ENCODE data around the gene FGF5.
"Not testable (repeated sequence)": the region's sequence is repeated elsewhere in the genome, so short reads cannot be mapped to it uniquely, and the experiment has no call there.

The FGF5 gene

DNA sequence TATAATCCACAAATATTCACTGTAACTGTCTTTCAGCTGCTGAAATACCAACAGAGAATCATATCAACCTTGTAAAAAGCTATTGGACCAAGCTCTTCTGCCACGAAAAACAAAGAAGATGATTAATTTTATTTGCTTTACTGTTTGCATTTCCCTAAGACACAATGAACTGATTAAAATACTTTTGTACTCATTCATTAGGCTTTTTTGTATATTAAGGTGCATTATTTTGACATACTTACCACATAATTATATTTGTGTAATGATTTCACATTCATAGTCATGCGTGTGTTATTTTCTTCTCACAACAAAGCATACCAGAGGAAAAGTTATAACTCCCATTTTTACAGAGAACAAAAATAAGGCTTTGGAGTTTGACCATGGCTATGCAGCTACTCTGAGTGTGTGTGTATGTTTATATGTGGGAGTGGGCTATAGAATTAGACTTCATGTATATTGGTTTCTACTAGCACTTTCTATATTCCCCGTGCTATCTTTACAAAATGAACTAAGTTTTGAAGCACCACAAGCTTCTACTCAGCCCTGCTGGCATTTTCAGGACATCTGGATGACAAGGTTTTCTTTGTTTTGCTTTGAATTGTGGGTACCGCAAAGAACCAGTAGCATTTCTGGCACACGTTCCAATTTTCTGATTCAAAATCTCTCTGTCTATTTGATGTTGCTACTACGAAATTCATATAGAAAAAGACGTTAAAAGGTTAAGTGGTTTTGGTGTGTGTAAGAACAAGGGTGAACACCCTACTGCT lies 11.0 kb upstream of the FGF5 start:
- no peak for DNase-seq

DNA sequence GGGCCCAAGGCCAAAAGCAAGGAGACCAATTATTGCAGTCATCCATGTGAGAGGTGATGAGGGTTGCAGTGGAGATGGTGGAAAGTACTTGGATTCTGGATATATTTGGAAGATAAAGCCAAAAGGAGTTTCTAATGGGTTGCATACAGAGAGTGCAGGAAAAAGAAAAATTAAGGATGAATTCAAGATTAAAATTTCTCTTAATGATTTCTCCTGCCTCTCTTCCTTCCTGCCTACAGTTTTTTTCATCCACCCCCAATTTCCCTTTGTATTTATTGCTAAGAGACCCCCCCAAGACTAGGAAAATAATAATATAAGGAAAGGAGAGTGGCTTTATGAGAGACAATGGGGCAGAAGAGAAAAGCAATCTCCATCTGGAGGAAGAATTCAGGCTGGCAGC lies 8.6 kb upstream of the FGF5 start:
- DNase-seq = no peak

DNA sequence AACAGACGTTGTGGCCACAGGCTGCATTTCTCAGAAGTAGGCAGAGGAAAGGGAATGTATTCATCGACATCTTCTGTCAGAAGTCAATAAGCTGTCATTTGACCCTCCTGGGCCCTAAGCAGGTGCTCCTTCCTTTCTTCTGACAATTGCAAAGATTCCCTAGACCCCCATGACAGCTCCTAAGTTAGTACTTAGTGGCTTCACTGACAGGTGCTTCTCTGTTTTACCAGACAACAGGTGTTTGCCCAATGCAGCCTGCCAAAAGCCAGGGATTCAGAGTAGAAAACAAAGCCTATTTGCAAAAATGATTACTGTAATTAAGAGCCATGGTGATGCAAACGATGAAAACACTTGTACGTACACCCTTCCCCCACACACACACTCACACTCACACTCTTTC lies 7.5 kb upstream of the FGF5 start:
- peak; percentile 78 for DNase-seq

DNA sequence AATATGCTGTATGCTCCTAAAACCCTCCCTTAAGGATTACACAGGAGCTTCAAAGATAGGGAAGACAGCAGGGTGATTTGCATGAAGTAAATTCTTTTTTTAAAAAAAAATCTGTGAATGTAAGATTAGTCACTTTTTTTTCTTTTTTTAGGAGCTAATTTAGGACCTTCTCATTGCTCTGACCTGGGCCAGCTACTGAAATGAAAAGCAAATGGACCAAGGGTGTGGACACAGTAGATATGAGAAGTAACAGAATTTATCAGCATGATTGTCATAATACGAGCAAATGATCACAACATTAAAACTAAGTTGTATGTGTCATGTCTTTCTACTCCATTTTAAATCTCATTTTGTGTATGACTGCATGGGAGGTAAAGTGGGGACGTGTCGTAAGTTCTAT lies 6.6 kb upstream of the FGF5 start:
- no peak for DNase-seq

DNA sequence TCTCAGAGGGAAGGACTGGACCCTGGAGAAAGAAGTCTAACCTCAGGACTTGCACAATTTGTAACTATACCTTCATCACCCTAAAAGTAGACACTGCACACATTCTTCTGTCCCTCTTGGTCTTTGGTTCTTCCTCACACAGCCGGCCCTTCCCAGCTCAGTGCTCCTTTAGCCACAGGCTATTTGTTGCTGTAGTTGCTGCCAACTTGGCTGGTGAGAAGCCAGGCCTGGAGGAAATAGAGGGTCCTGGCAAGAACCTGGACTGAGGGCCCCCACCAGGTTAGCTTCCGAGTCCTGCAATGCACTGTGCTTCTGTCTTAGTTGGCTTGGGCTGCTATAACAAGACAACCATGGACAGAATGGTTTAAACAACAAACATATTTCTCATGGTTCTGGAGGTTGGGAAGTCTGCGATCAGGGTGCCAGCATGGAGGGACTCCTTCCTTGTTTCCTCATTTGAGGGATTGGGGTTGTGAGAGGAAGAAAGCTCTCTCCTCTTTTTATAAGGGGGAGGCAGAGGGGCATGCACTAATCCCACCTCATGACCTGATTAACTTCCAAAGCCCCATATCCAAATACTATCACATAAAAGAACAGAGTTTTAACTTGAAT lies 4.4 kb upstream of the FGF5 start:
- no peak for DNase-seq

DNA sequence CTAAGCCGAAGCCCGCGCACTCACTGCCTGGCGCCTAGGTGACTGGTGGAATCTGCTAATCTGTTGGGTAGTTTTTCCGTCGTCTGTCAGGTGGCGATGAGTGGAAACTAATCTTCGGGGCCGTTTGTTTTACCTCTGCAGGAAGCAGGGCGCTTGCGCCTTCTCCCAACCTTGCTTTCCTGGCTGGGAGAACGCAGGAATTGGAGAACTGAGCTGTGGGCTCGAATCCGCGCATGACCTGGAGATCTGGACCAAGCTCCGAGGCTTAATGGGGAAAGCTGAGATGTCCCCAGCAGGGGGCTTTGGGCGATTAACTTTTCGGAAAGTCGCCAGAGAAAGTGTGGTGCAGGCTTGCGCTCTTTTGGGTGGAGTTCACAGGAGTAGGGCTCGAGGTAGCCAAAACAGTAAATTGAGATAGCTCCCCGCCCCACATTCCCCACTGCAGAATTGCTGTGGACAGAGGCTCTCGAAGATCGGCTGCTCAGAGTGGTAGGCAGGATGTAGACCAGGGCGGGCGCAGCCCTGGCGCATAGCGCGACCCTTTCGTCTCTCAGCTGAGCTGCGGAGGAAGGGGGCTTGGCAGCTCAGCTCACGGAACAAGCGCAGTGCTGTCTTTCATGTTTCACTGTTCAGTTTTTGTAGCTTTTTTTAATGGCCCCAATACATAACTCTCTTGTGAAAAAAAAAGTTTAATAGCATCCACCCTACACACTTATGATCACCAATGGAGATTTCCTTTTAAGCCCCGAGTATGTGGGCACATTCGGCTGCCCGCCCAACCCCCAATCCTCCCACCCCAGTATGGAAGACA lies 2.7 kb upstream of the FGF5 start:
- DNase-seq = no peak

DNA sequence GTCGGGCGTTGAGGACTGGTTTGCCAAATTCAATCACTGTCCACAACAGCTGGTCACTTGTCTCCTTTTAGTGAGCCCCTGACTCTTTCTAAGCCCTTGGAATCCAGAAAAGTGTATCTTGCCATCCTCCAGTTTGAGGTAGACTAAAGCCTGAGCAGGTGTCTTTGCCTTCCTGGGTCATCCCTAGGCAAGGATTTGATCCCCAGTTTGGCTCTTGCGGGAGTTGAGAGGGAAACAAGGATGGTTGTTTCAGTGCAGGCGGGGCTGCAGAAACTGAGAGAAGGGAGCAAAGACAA lies 2.2 kb upstream of the FGF5 start:
- DNase-seq = no peak

DNA sequence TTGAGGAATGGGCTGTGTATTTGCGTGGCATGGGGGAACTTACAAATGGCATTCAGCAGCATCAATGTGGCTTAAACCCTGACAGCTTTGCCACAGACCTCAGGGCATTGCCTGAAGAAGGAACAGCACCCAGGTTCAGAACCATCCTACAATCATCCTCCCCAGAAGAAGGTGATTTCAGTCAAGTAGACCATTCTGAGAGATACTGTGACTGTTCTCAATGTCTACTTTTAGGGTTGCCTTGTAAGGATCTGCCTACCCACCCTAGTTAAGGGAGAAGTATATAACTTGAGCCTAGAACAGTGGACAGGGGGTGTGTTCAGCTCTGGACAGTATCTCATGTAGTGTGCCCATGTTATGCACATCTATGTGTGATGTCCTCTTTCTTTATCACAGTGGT lies 1.6 kb upstream of the FGF5 start:
- no peak for DNase-seq

DNA sequence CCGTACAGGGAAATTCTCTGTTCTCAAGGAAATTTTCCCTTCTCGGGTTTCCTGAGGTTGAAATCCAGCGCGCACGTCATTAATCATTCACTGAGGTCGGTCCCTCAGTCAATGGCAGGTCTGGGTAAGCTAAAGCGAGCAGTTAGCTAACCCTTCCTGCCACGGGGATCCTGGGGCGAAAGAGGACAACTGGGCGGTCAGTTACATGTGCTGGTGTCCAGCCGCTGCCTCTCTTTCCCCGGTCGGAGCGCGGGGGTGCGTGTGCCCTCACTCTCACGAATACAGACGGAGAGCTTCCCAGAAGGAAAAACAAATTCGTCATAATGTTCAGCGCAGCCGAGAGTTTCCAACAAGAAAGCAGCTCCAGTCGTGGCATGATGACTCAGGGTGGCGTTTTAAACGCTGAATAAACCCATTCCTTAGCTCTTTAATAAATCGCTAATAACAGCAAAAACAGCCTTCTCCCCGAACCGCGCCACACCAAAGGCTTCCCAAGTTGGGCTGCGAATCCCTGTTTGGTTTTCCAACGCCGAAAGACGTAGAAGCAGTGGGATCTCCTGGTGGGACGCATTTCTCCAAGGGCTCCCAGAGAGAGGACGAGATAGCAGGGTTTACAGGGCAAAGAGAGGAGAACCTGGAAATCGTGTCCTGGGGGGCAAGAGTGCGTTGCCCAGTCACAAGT lies 752 bp upstream of the FGF5 start:
- DNase-seq = peak; percentile 1

DNA sequence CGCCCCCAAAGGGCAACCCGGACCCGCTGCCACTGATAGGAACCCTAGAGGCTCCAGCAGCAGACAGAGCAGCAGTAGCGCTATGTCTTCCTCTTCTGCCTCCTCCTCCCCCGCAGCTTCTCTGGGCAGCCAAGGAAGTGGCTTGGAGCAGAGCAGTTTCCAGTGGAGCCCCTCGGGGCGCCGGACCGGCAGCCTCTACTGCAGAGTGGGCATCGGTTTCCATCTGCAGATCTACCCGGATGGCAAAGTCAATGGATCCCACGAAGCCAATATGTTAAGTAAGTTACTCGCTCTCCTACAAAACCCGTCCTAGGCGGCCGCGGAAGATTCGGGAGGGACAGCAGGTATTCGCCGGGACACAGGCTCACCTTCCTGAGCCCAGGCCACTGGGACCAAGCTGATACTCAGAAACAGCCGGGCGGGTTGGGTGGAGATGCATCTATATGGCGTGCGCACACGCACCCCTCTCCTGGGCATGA lies 477 bp downstream of the FGF5 start:
- no peak for DNase-seq

DNA sequence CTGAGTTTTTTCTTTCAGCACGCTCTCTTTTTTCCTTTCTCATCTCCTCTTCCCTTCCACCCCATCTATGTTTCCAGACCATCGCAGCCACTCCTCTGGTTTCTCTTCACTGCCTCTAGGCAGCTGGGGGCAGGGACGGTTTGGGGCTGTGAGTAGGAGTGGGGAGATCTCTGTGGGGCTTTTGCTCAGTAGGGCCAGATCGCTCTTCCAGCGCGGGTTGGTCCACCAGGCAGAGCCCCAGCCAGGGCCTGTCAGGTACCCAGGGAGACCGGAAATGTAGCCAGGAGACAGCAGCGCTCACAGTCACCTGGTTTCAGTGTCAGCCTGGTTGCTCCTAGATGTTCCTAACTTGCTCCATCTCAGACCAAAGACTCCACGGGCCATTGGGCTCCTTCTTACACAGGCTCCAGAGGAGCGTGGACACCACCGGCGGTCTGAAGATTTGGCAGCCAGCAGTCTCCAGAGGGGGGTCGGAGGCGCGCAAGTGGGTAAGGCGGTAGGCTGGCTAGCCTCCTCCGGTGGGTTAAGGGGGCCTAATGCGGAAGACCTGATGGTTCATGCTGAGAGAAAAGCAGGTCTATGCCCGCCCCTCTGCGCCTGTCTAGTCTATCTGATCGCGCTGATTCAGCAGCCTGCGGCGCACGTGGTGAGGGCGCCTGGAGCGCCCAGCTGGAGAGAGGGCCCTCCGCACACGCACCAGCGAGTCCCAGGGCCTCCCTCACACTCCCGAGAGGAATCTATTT lies 1.8 kb downstream of the FGF5 start:
- no peak for DNase-seq

DNA sequence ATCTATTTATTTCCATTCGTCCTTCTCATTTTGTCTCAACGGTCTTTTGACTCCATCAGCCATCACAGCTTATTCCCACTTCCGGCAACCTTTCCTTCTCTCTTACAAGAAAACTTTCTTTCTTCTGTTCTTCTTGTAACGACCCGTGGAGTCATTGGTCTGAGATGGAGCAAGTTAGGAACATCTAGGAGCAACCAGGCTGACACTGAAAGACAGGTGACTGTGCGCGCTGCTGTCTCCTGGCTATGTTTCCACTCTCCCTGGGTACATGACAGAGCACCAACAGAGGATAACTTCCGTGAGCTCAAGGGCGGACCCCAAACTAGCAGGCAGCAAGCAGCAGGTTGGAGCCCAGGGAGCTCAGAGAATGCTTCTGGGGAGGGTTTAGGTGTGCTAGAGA lies 2.5 kb downstream of the FGF5 start:
- DNase-seq = no peak

DNA sequence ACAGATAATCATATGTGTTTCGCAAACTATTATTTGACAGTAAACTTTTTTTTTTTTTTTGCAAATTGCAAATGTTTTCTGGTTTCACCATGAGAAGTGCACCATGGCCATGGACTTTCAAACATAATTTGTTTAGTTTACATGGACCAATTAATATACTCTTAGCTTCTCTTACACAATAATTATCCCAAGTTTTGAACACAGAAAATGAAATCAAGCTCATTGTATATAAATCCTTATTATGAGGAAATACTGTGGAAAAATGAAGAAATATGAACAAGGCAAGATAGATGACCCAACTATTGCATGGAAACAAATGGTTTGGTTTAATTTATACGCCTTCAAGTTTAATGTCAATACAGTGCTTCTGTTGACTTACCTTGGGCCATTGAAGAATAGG lies 3.9 kb downstream of the FGF5 start:
- no peak for DNase-seq

DNA sequence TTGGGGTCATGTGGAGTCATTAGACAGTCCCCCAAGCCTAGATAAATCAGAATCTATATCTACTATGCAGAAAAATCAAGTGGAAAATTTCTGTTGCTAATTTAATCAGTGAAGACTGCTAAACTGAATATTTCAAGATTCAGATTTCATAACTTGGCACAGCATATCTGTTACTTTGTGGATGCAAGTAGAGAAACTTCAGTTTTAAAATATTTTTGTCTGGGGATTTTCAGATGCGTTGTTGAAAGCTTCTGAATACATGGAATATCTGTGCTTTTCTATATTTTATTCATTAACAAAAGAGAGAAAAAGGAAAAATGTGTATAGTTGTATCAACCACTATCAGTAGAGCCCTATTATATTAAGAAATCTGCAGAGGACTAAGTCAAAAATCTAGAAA lies 4.4 kb downstream of the FGF5 start:
- no peak for DNase-seq

DNA sequence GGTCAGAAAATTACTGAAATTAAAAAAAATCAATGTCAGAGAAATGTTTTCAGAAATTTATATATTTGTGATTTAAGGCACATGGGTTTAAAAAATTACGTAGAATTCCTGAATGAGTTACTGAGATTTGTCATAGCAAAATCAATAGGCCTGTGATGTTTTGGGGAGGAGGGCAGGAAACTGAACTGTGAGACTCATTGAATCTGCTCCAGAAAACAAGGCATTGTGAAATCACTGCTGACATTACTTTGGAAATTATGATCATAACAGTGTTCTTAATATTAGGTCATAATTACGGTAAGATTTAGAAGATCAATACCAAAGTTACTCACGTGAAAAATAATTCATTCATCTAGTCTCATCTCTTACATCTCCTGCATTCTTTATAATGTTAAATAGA lies 5.3 kb downstream of the FGF5 start:
- no peak for DNase-seq

DNA sequence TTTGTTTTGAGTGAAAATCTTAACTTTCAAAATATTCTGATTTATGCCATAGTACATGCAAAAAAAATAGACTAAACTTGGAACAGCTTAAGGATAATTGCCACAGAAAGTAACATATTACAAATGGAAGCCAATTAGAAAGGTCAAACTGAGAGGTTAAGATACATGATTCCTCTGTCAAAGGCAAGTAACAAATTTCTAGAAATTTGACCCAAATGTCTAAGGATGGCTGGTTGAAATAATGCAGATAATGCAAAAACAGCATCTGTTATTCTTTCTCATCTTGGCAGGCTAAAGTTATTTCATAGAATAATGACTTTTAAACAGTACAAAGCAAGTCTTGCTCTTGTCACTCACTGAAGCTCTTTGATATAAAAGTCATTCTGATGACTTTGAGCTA lies 10.5 kb downstream of the FGF5 start:
- DNase-seq = no peak

DNA sequence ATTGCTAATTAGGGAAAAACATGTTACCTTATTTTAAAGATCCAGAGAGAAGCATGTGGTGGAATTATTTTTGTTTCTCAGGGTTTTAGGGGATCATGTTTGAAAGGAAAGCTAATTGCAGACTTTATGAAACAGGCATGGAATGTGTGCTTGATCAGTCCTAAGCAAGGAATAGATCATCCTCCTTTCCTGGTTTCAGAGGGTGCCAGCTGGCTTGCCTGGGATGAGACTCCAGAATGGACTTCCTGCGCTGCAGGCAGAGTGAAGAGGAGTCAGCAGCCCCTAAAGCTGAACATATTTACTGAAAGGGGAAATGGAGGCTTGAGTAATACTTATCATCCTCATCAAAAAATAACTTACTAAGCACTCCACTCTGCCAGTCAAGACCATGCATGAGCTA lies 13.3 kb downstream of the FGF5 start:
- DNase-seq = no peak

DNA sequence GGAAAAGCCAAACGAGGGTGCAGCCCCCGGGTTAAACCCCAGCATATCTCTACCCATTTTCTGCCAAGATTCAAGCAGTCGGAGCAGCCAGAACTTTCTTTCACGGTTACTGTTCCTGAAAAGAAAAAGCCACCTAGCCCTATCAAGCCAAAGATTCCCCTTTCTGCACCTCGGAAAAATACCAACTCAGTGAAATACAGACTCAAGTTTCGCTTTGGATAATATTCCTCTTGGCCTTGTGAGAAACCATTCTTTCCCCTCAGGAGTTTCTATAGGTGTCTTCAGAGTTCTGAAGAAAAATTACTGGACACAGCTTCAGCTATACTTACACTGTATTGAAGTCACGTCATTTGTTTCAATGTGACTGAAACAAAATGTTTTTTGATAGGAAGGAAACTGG lies 20.0 kb downstream of the FGF5 start:
- no peak for DNase-seq

DNA sequence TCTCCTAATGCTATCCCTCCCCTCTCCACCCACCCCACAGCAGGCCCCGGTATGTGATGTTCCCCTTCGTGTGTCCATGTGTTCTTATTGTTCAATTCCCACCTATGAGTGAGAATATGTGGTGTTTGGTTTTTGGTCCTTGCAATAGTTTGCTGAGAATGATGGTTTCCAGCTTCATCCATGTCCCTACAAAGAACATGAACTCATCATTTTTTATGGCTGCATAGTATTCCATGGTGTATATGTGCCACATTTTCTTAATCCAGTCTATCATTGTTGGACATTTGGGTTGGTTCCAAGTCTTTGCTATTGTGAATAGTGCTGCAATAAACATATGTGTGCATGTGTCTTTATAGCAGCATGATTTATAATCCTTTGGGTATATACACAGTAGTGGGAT lies 24.2 kb downstream of the FGF5 start:
- not testable (repeated sequence) for DNase-seq

DNA sequence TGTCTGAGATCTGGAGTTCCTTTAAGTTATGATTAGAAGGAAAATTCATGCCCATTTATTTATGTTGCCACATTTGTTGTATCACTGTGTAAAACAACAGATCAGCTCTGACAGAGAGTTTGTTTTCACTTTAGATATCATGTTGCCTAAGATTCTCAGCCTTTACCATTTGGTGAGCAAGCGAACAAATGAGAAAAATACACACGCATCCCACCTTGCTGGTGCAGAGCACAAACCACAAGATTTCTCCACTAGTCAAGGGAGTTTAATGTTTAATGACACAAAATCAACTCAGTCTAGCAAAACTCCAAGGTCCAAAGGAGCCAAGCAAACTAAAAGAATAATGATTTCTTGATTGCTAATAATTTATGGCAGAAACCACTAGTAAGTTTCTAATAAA lies 27.7 kb downstream of the FGF5 start:
- DNase-seq = no peak

DNA sequence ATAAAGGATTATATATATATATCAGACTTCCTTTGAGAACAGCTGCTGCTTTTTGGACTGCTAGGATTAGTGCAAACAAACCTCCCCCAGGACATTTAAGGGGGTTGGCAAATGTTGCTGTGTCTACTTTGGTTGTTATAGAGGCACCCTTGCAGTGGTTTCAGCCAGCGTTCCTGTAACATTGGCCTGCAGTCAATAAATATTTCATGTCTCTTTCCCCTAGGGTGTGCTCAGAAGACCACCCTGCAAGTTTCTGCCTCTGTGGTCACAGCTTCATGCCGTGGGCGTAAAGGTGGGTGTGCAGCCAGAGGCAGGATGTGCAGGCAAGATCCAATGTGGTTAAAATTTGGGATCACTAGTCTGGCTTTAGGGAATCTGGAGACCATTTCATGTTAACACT lies 28.9 kb downstream of the FGF5 start:
- DNase-seq = no peak

DNA sequence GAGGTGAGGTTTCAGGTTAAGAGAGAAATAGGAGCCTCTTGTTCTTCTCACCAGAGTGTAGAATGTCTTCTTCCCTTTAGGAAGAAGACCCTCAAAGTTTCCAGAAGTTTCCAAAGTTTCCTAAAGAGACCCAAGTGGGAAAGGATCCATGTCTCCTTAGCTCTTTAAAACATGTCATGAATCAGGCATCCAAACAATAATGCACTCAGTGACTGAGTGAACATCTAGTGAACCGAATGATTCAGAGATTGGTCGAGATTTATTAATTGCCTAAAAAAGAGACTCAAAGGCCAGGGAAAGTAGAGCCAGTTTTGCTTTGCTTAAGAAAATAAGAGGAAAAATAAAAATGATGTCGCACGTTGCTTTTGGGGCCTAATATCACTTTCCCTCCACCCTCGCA lies 29.4 kb downstream of the FGF5 start:
- DNase-seq = no peak

DNA sequence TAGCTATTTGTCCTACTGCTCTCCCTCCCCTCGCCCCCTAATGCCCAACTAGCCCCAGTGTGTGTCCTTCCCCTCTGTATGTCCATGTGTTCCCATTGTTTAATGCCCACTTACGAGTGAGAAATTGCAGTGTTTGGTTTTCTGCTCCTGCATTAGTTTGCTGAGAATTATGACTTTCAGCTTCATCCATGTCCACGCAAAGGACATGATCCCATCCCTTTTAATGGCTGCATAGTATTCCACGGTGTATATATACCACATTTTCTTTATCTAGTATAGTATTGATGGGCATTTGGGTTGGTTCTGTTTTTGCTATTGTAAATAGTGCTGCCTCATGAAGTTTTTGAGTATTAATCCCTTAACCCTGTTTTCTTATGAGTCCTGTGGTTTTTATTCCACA lies 35.4 kb downstream of the FGF5 start:
- no peak for DNase-seq
